Fibroblast of upper back skin (primary cell): Measurements from ENCODE around the gene PTPRF.
"Not testable (repeated sequence)": the region's sequence is repeated elsewhere in the genome, so short reads cannot be mapped to it uniquely, and the experiment has no call there.

Experiments
- DNase-seq: peaks from one replicate; pipeline ENCODE4 v3.0.0-alpha.2; 2013

PTPRF gene

DNA sequence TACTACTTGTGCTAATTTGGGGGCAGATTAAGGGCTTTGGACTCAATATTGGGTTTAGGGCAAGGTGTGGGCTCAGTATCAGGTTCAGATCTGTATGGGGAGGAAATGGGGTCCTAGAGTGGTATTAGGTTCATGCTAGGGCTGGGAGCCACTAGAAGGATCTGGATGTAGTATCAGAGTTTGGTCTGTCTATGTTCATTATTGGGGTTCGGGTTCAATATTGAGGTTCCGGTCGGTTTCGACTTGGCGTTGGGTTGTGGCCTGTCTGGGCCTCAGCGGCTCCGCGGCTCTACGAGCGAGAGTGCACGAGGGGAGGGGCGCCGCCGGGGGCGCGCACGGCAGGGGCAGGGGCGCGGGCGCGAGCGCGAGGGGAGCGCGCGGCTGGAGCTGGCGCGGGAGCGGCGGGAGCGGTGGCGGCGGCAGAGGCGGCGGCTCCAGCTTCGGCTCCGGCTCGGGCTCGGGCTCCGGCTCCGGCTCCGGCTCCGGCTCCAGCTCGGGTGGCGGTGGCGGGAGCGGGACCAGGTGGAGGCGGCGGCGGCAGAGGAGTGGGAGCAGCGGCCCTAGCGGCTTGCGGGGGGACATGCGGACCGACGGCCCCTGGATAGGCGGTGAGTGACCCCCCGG is at the start of gene PTPRF:
PTPRF (plus strand) TSS at position 401 of the 624 bp plus-strand sequence. CDS start 14,193 bp downstream, outside the sequence.
- DNase-seq, result peak; percentile 50

- peak; percentile 64 for DNase-seq
Observed at GRCh38 chr1:43481491-43481890, 49.2 kb upstream of the PTPRF start.

DNA sequence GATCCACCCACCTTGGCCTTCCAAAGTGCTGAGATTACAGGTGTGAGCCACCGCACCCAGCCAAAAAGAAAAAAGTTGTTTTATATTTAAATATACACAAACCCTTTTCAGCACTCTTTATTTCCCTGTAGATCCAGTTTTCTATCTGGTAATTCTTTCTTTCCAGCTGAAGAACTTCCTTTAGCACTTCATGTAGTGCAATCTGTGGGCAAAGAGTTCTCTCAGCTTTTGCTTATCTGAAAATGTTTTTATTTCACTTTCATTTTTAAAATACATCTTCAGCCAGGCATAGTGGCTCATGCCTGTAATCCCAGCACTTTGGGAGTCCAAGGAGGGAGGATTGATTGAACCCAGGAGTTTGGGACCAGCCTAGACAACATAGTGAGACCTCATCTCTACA is 48.5 kb upstream of the PTPRF start:
- no peak for DNase-seq

- peak; percentile 54 for DNase-seq
Observed at GRCh38 chr1:43484367-43484766, 46.3 kb upstream of the PTPRF start.

DNA sequence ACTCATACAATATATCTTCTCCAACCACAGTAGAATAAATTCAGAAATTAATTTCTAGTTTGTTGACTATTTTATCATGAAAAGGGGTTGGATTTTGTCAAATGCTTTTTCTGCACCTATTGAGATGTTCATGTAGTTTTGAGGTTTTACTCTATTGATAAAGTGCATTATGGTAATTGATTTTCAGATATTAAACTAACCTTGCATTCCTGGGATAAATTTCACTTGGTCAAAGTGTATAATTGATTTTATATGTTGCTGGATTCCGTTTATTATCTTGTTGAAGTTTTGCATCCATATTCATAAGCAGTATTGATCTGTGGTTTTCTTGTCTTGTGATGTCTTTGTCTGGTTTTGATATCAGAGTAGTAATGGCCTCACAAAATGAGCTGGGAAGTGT is 42.5 kb upstream of the PTPRF start:
- DNase-seq, result no peak

DNA sequence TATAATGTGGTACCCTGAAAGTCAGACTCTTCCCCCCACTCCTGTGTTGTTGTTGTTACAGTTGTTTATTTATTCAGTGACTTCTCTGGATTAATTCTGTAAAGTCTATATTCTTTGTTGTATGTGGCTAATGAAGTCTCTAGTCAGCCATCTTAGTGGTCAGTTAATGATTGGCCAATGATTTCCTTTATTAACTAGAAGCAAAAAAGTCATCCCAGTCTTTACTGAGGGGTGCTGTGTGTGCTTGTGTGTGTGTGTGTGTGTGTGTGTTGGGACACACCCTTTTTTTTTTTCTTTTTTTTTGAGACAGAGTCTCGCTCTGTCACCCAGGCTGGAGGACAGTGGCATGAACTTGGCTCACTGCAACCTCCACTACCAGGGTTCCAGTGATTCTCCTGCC is 39.6 kb upstream of the PTPRF start:
- no peak for DNase-seq

- DNase-seq, result no peak
Observed at GRCh38 chr1:43492826-43493225, 37.9 kb upstream of the PTPRF start.

GRCh38 chr1:43493661-43494450 is 36.8 kb upstream of the PTPRF start:
- peak; percentile 34 for DNase-seq

DNA sequence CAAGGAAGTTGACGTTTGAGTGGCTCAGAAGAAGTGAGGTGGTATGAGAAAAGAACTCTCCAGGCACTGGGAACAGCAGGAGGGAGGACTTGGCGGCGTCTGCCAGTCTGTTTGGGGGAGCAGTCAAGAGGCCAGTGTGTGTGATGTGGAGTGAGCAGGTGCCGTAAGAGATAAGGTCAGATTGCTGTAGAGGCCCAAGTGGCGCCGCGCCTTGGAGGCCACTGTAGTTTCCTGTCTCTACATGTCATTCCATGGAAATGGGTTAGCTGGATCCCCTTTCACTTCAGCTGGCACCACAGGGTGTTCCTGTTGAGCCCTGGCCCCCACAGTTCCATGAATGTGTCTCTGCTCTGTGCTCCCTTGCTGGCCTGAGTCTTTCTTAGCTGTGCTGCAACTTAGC is 35.5 kb upstream of the PTPRF start:
- no peak for DNase-seq

- DNase-seq, result no peak
Observed at GRCh38 chr1:43499898-43500297, 30.8 kb upstream of the PTPRF start.

- DNase-seq, result not testable (repeated sequence)
Observed at GRCh38 chr1:43501806-43502205, 28.9 kb upstream of the PTPRF start.

GRCh38 chr1:43503534-43503933 is 27.1 kb upstream of the PTPRF start:
- DNase-seq, result no peak

DNA sequence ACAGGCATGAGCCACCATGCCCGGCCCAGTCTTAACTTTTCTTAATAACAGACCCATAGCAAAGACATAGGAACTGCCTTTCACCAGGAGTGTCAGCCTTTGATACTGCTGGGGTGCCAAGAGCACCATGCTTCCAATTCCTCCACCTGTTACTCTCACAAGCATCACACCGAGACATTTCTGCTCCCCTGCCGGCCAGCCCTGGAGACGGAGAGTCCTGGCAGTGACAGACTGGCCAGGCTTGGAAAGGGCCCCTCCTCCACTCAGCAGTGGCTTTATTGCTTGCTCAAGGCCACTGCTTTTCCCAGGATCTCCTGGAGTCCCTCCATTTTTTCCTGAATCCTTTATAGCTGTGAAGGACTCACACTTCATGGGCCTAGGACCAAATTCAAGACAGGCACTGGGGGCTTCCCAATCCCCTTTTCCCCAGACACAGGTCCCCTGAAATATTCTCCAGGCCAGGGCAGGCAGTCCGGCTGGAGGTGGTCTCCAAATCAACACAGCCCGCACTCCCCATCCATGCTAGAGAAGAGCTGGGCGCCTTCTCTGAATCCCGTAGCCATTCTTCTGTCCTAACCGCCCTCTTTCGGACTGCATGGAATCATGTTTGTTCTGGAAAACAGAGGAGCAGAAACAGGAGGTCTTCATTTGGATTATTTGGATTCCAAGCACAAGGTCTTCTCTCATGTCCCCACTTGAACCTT is 25.5 kb upstream of the PTPRF start:
- DNase-seq, result no peak

- no peak for DNase-seq
Observed at GRCh38 chr1:43506233-43506632, 24.4 kb upstream of the PTPRF start.

- DNase-seq, result no peak
Observed at GRCh38 chr1:43507296-43508295, 23.1 kb upstream of the PTPRF start.

GRCh38 chr1:43509007-43509739 is 21.5 kb upstream of the PTPRF start:
- no peak for DNase-seq

DNA sequence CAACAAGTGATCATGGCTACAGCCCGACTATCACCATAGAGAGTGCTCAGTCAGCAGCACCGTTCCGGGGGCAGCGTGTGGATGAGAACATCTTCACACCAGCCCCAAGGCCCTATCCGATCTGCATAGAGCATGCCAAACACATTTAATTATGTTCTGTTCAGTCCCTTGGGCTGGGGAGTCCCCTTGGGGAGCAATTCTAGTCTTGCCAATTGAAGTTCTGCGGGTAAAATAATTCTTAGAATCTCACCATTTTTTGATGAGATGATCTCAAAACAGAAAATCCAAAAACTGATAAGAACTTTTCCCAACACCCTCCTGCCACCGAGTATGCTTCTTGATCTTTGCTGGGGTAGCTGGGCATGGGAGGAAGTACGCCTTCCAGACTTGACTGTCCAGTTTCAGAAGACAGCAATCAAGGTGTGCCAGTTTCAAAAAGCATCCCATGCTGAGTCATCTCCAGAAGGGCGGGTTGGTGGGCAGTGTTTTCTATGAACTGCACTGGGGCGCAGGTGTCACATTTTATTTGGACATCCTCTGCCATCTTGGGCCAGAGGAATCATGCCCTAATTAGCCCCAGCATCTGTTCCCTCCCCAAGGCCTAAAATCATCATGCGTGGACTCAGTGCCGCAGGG is 20.8 kb upstream of the PTPRF start:
- DNase-seq, result no peak

DNA sequence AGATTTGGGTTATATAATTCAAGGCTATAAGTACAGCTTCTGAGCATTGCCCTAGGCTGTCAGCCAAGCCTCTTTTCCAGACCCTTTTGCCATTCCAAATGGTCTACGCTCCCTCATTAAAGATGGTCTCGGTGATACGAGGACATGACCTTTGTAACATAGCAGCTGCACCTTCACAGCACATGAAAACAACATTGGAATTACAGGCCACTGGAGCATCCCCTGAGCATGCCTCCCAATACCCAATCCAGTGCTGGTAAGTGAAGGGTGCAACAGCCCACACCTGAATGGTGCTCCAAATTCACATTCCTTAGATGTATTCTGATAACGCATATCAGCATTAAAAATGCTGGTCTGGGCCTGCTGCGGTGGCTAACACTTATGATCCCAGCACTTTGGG is 20.1 kb upstream of the PTPRF start:
- no peak for DNase-seq

- no peak for DNase-seq
Observed at GRCh38 chr1:43511394-43511793, 19.3 kb upstream of the PTPRF start.

DNA sequence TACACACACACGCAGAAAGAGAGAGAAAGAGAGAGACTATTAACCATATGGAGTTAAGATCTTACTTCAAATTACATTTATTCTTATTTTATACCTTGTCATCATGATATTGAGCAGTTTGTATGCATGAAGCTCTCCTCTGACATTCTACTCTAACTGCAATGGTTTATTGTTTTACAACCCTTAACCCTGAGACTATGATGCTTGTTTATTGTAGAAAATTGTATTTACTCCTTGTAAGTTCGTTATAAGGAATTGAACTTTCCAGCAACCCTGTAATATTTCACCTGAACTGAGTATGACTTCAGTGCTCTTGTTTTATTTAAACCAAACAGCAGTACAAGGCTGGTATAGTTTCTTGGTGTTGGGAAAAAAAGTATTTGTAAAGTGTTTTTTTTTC is 18.6 kb upstream of the PTPRF start:
- no peak for DNase-seq

GRCh38 chr1:43512681-43513080 is 18.0 kb upstream of the PTPRF start:
- no peak for DNase-seq
